Vagina (tissue), 2 donors: ENCODE data around the gene GLP2R.
"Not testable (repeated sequence)": the region's sequence is repeated elsewhere in the genome, so short reads cannot be mapped to it uniquely, and the experiment has no call there.

Source experiments
- CTCF ChIP-seq, 3 experiments: fragments of 450-650 bp in 2 of 3; fragments of 200-600 bp in 1 of 3; sonication (generic) in 1 of 3; IDR thresholded peaks; one replicate each; pipeline ENCODE4 v1.5.1; 2017 to 2019; ENCODE audit warnings: antibody characterized with exemption in 3 of 3, mild to moderate bottlenecking in 2 of 3, moderate library complexity in 2 of 3
- POLR2A ChIP-seq, 2 donors: fragments of 450-650 bp; IDR thresholded peaks; one replicate each; pipeline ENCODE4 v1.6.1; 2017; ENCODE audit warnings: antibody characterized with exemption in 2 of 2, mild to moderate bottlenecking in 2 of 2, moderate library complexity in 2 of 2
- POLR2AphosphoS5 ChIP-seq, 2 donors: sonication (generic); formaldehyde crosslinking; IDR thresholded peaks; one replicate each; pipeline ENCODE4 v1.9.0; 2017; ENCODE audit warnings: antibody characterized with exemption in 2 of 2, mild to moderate bottlenecking in 2 of 2, low read depth in 1 of 2; ENCODE audit not compliant: insufficient read depth in 1 of 2

- TF ChIP-seq CTCF (IDR thresholded peaks at IDR 0.05); POLR2A (IDR thresholded peaks at IDR 0.05); POLR2AphosphoS5 (IDR thresholded peaks at IDR 0.05; ENCODE audit: insufficient read depth in 1 of 2, low read depth in 1 of 2): not testable (repeated sequence)
Observed at GRCh38 chr17:9921216-9921615, 95.5 kb downstream of the GLP2R start.
